HEK293 (cell line): Measurements from ENCODE around the gene FAM13B.

ENCODE experiments used
- CTCF ChIA-PET: fragments of 350-600 bp; formaldehyde crosslinking; extraction: SDS; loops from one replicate; lab custom pipeline; 2021; ENCODE audit warnings: antibody characterized with exemption; lab: Yijun Ruan, JAX
- POLR2A ChIA-PET: fragments of 300-600 bp; formaldehyde crosslinking; extraction: SDS; loops from one replicate; lab custom pipeline; 2020; ENCODE audit warnings: antibody characterized with exemption, inconsistent platforms; lab: Yijun Ruan, JAX
- H3K27ac ChIP-seq: fragments of 200-500 bp; sonication (Bioruptor generic); 2 replicates; pipeline ENCODE4 v1.5.1; 2014; ENCODE audit warnings: low read depth, low read length, control low read depth, inconsistent platforms; ENCODE audit errors: extremely low read depth
- H3K36me3 ChIP-seq, 2 experiments: fragments of 200-500 bp in 1 of 2; sonication (Bioruptor generic) in 1 of 2; 1 replicate in 1 of 2; 2 replicates in 1 of 2; pipeline ENCODE4 v1.5.1; 2014 to 2017; ENCODE audit warnings: inconsistent platforms in 2 of 2, low read length in 2 of 2; ENCODE audit not compliant: control insufficient read depth in 2 of 2, insufficient read depth in 1 of 2
- H3K4me1 ChIP-seq: fragments of 200-500 bp; sonication (Bioruptor generic); 2 replicates; pipeline ENCODE4 v1.5.1; 2014; ENCODE audit warnings: mild to moderate bottlenecking, low read length, inconsistent platforms; ENCODE audit not compliant: control insufficient read depth, insufficient read depth
- H3K4me3 ChIP-seq: 2 replicates; pipeline ENCODE4 v1.5.1; 2011; ENCODE audit warnings: low read depth, mild to moderate bottlenecking, control low read depth, low read length, moderate library complexity
- H3K9me3 ChIP-seq: fragments of 200-500 bp; sonication (Bioruptor generic); 2 replicates; pipeline ENCODE4 v1.5.1; 2014; ENCODE audit warnings: low read depth, low read length, inconsistent platforms; ENCODE audit not compliant: control insufficient read depth, insufficient read depth
- KLF9 ChIP-seq: fragments of 450-650 bp; formaldehyde crosslinking; IDR thresholded peaks from 2 replicates; pipeline ENCODE4 v1.5.1; 2016; ENCODE audit warnings: missing biosample characterization, missing genetic modification characterization, low read depth
- PRDM10 ChIP-seq: fragments of 450-650 bp; formaldehyde crosslinking; IDR thresholded peaks from 2 replicates; pipeline ENCODE4 v1.5.1; 2016; ENCODE audit warnings: missing biosample characterization, missing genetic modification characterization
- SETDB1 ChIP-seq: IDR thresholded peaks from one replicate; pipeline ENCODE4 v1.6.1; 2017; ENCODE audit warnings: mild to moderate bottlenecking, low read length, moderate library complexity, mixed read lengths; ENCODE audit not compliant: insufficient read length
- ZFP37 ChIP-seq: fragments of 450-650 bp; formaldehyde crosslinking; IDR thresholded peaks from 2 replicates; pipeline ENCODE4 v1.5.1; 2016; ENCODE audit warnings: missing biosample characterization, missing genetic modification characterization
- ZNF155 ChIP-seq: fragments of 450-650 bp; formaldehyde crosslinking; IDR thresholded peaks from 2 replicates; pipeline ENCODE4 v1.5.1; 2016; ENCODE audit warnings: missing biosample characterization, missing genetic modification characterization
- ZNF18 ChIP-seq: fragments of 450-650 bp; formaldehyde crosslinking; IDR thresholded peaks from 2 replicates; pipeline ENCODE4 v1.5.1; 2016; ENCODE audit warnings: missing biosample characterization, missing genetic modification characterization
- ZNF184 ChIP-seq: fragments of 450-650 bp; IDR thresholded peaks from 2 replicates; pipeline ENCODE4 v1.5.1; 2018; ENCODE audit warnings: missing biosample characterization, mild to moderate bottlenecking, missing genetic modification characterization
- ZNF2 ChIP-seq: fragments of 450-650 bp; formaldehyde crosslinking; IDR thresholded peaks from 2 replicates; pipeline ENCODE4 v1.5.1; 2016; ENCODE audit warnings: missing biosample characterization, missing genetic modification characterization
- ZNF266 ChIP-seq: fragments of 450-650 bp; formaldehyde crosslinking; IDR thresholded peaks from 2 replicates; pipeline ENCODE4 v1.5.1; 2016; ENCODE audit warnings: missing biosample characterization, missing genetic modification characterization, low read depth
- ZNF37A ChIP-seq: fragments of 450-650 bp; IDR thresholded peaks from 2 replicates; pipeline ENCODE4 v1.5.1; 2018; ENCODE audit warnings: missing biosample characterization, missing genetic modification characterization
- ZNF426 ChIP-seq: fragments of 450-650 bp; formaldehyde crosslinking; IDR thresholded peaks from 2 replicates; pipeline ENCODE4 v1.5.1; 2017; ENCODE audit warnings: missing biosample characterization, missing genetic modification characterization, mild to moderate bottlenecking, inconsistent platforms, moderate library complexity
- ZNF571 ChIP-seq: fragments of 450-650 bp; formaldehyde crosslinking; IDR thresholded peaks from 2 replicates; pipeline ENCODE4 v1.5.0; 2017; ENCODE audit warnings: missing biosample characterization, missing genetic modification characterization
- ZNF626 ChIP-seq: fragments of 450-650 bp; sonication (Bioruptor Pico); formaldehyde crosslinking; IDR thresholded peaks from 2 replicates; pipeline ENCODE4 v1.5.1; 2018; ENCODE audit warnings: missing biosample characterization, missing genetic modification characterization, inconsistent platforms
- ZSCAN4 ChIP-seq: fragments of 450-650 bp; formaldehyde crosslinking; IDR thresholded peaks from 2 replicates; pipeline ENCODE4 v1.5.1; 2017; ENCODE audit warnings: missing biosample characterization, missing genetic modification characterization
- TF ChIP-seq, protein P1 (sequence below): fragments of 450-650 bp; formaldehyde crosslinking; IDR thresholded peaks from 2 replicates; pipeline ENCODE4 v1.5.1; 2016; ENCODE audit warnings: missing biosample characterization, missing genetic modification characterization

The FAM13B gene

DNA sequence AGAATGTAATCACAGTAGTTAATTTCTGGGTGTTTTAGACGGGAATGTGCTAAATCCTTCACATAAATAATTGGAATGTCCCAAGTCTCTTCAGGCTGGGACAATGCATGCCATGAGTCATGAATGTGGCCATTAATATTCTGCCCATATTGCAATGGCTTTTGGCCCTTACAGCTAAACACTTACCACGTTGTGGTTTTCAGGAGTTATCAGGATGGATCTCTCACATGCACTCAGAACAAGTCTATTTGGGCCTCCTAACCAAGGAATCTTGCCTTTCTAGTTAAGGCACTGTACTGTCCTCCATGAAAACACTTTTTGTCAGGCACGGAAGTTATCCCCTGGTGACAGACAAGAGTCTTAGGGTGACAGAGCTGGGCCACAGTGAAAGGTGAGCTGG is 110.9 kb downstream of the FAM13B start:
- H3K36me3 ChIP-seq: no peaks in the 10 kb centered on the region
- H3K4me3 ChIP-seq: no peak overlapping the region
- no peaks in the 10 kb centered on the region for H3K4me1 ChIP-seq
- TF ChIP-seq, protein P1, sequence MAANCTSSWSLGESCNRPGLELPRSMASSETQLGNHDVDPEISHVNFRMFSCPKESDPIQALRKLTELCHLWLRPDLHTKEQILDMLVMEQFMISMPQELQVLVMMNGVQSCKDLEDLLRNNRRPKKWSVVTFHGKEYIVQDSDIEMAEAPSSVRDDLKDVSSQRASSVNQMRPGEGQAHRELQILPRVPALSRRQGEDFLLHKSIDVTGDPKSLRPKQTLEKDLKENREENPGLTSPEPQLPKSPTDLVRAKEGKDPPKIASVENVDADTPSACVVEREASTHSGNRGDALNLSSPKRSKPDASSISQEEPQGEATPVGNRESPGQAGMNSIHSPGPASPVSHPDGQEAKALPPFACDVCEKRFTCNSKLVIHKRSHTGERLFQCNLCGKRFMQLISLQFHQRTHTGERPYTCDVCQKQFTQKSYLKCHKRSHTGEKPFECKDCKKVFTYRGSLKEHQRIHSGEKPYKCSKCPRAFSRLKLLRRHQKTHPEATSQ: no peak
- no peak for TF ChIP-seq ZNF2
- no peak for TF ChIP-seq ZFP37
- peak; percentile 50 for TF ChIP-seq PRDM10
- TF ChIP-seq ZNF18 (tag by site-specific recombination): no peak
- no peak for TF ChIP-seq ZNF37A (tag by site-specific recombination)
- no peak overlapping the region for H3K27ac ChIP-seq
- ChIA-PET CTCF (interaction anchor here (0.7 kb wide), 1 partner anchor 143 kb away, joined by 3 read pairs; no protein-coding TSS in a partner anchor), POLR2A (interaction anchor here (1.1 kb wide), 1 partner anchor 90 kb away, joined by 4 read pairs; no protein-coding TSS in a partner anchor)
- no peaks in the 10 kb centered on the region for H3K9me3 ChIP-seq

- Histone ChIP-seq H3K27ac (no peak overlapping the region), H3K9me3 (no peaks in the 10 kb centered on the region), H3K4me3 (no peak overlapping the region), H3K4me1 (no peaks in the 10 kb centered on the region), H3K36me3 (no peaks in the 10 kb centered on the region)
- POLR2A ChIA-PET: no interaction called here
- peak; percentile 16 for TF ChIP-seq SETDB1
- TF ChIP-seq ZNF184 (tag by site-specific recombination): no peak
- CTCF ChIA-PET: interaction anchor here (0.6 kb wide), 2 partner anchors 23 to 138 kb away, joined by 6 to 7 read pairs; no protein-coding TSS in a partner anchor
These were observed 116.0 kb downstream of the FAM13B start for GRCh38 chr5:137916923-137917322.

DNA sequence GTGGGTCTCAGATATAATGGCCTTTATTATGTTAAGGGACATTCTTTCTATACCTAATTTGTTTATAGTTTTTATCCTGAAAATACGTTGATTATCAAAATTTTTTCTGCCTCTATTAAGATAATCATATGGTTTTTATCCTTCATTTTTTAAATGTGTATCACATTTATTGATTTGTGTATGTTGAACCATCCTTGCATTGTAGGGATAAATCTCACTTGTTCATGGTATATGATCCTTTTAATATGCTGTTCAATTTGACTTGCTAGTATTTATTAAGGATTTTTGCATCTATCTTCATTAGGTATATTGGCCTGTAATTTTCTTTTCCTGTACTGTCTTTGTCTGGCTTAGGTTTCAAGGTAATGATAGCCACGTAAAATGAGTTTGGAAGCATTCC is 118.1 kb downstream of the FAM13B start:
- TF ChIP-seq ZNF571 (tag by site-specific recombination) (no peak), ZNF266 (no peak), SETDB1 (peak; percentile 48)
- CTCF ChIA-PET: no interaction called here
- POLR2A ChIA-PET: no interaction called here
- Histone ChIP-seq H3K4me3 (no peak overlapping the region), H3K4me1 (no peaks in the 10 kb centered on the region), H3K27ac (no peak overlapping the region), H3K9me3 (no peaks in the 10 kb centered on the region), H3K36me3 (no peaks in the 10 kb centered on the region)

DNA sequence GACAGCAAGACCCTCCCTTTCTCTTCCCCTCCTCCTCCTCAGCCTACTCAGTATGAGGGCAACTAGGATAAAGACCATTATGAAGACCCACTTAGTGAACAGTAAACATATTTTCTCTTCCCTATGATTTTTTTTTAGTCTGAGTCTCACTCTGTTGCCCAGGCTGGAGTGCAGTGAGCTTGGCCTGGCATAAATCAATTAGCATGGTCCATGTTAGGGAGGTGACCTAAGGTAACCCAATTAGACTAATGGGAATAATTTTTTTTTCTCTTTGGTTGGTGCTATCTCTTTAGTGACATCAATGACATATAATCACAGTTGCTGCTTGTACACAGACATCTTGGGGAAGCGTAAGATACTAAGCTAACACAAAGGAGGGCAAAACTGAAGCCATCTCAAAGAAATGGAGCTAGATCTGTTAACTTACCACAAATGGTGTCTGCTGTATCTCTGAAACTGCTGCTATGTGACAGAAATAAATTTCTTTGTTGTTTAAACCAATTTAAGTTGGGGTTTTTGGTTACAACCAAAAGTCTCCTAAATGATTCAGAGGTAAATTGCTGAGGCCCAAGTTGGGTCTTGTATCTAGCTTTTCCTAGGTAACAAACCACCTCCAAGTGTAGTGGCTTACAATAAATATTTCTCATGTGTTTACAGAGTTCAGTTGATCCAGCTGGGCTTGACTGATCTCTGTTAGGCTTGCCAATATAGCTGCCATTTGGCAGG is 130.3 kb downstream of the FAM13B start:
- CTCF ChIA-PET: interaction anchor here (1.2 to 1.8 kb wide), 2 partner anchors 12 to 133 kb away, joined by 3 to 10 read pairs; no protein-coding TSS in a partner anchor
- no peak overlapping the region for H3K4me3 ChIP-seq

More for the DNA sequence above, 130.3 kb downstream of the FAM13B start:
- no peaks in the 10 kb centered on the region for H3K9me3 ChIP-seq
- peaks cover 3% of the 10 kb centered on the region; the same call in 1 of the 2 replicates for H3K4me1 ChIP-seq
- no peak overlapping the region for H3K27ac ChIP-seq
- no peak for TF ChIP-seq KLF9 (tag by site-specific recombination)
- no peak for TF ChIP-seq ZNF626 (tag by site-specific recombination)
- no peak for TF ChIP-seq ZSCAN4 (tag by site-specific recombination)
- TF ChIP-seq ZNF155: no peak
- TF ChIP-seq ZNF426 (tag by site-specific recombination): no peak
- no peak for TF ChIP-seq ZNF37A (tag by site-specific recombination)
- TF ChIP-seq, all 188 proteins: peak for 0
- POLR2A ChIA-PET: interaction anchor here (0.5 kb wide), 1 partner anchor 232 kb away, joined by 3 read pairs; no protein-coding TSS in a partner anchor
- no peaks in the 10 kb centered on the region for H3K36me3 ChIP-seq
